HG02610 (cell line): ENCODE results near the gene COLEC12.

Experiments
- ATAC-seq: cut with Tn5 transposase; IDR thresholded peaks from one replicate; pipeline ENCODE4 v1.9.1; 2021; ENCODE audit warnings: mild to moderate bottlenecking, moderate library complexity; ENCODE audit not compliant: unreplicated experiment

COLEC12 gene

GRCh38 chr18:364256-364826 lies 136.2 kb downstream of the COLEC12 start:
- no peak for ATAC-seq

- no peak for ATAC-seq
These were observed 137.0 kb downstream of the COLEC12 start for GRCh38 chr18:363301-364085.

GRCh38 chr18:362311-363290 lies 137.9 kb downstream of the COLEC12 start:
- ATAC-seq = no peak

- ATAC-seq = no peak
These were observed 138.6 kb downstream of the COLEC12 start for GRCh38 chr18:361941-362310.

- ATAC-seq = no peak
These were observed 139.3 kb downstream of the COLEC12 start for GRCh38 chr18:361100-361732.

- ATAC-seq = no peak
These were observed 139.8 kb downstream of the COLEC12 start for GRCh38 chr18:360676-361075.

GRCh38 chr18:356778-357177 lies 143.7 kb downstream of the COLEC12 start:
- no peak for ATAC-seq

- ATAC-seq = no peak
These were observed 144.8 kb downstream of the COLEC12 start for GRCh38 chr18:355678-356077.

- ATAC-seq = no peak
These were observed 146.0 kb downstream of the COLEC12 start for GRCh38 chr18:354471-354870.

GRCh38 chr18:354003-354402 lies 146.5 kb downstream of the COLEC12 start:
- ATAC-seq = no peak

GRCh38 chr18:352438-352837 lies 148.1 kb downstream of the COLEC12 start:
- no peak for ATAC-seq

GRCh38 chr18:350953-351572 lies 149.4 kb downstream of the COLEC12 start:
- no peak for ATAC-seq

- no peak for ATAC-seq
These were observed 153.9 kb downstream of the COLEC12 start for GRCh38 chr18:346600-346999.

GRCh38 chr18:341102-341501 lies 159.4 kb downstream of the COLEC12 start:
- no peak for ATAC-seq

- ATAC-seq = no peak
These were observed 160.5 kb downstream of the COLEC12 start for GRCh38 chr18:340044-340443.

- no peak for ATAC-seq
These were observed 161.3 kb downstream of the COLEC12 start for GRCh38 chr18:339200-339599.

GRCh38 chr18:336713-337112 lies 163.8 kb downstream of the COLEC12 start:
- ATAC-seq = no peak

GRCh38 chr18:335733-336132 lies 164.8 kb downstream of the COLEC12 start:
- ATAC-seq = no peak

- ATAC-seq = no peak
These were observed 165.8 kb downstream of the COLEC12 start for GRCh38 chr18:334575-335132.
